ENCODE data around the gene CELF2.
"Not testable (repeated sequence)": the region's sequence is repeated elsewhere in the genome, so short reads cannot be mapped to it uniquely, and the experiment has no call there.

CELF2 gene

DNA sequence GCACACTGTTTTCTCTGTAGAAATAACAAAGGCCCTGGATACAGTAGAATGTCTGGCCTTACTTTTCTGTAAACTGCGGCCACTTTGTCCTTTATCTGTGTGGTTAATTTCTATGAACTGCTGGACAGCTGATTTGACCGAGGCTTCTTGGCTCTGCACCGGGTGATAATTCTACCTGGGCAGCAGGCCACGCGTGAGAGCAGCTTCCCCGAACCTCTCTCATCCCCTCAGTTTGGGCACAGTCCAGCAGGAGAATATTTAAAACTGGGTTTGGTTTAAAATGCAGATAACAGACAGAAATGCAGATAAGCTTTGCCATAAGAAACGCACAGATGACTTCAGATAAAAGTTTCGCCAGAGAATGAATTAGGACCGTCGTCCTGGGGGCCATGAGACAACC lies 81.0 kb downstream of the CELF2 start:
- no peak for FAIRE-seq

DNA sequence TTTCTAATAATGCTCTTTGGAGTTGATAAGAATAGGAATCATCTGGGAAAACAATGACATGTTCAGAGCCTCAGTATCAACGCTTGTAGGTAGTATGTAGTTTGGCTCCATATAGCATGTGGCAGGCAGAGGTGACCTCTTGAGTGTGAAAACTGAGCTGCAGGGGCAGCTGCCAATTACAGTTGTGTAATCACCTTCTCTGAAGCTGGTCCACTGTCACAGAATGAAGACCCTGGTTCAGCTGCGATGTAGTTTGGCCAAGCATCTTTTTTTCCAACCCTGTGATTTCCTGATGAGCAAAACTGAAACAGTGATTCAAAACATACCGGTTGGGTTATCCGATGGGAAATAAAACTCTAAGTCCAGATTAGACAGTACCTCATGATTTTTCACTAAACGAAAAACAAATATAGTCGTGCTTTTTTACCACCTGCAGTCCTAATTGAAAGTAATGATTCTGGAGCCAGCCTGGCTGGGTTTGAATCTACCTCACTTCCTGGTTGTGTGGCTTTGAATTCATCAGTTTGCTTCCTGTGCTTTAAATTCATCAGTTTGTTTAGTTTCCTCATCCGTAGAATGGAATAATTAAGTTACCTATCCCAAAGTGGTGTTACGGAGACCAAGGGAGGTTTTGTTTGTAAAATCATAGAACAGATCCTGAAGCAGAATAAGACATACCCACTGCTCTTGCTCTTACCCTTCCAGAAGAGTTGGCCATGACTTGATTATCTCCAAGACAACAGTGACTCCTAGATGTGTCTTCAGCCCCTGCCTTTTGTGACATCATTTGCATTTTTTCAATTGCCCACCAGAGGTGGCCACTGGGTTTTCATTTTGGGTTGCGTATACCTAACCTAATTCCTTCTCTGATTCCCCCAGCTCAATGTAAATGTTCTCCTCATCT lies 87.4 kb downstream of the CELF2 start:
- FAIRE-seq = no peak

DNA sequence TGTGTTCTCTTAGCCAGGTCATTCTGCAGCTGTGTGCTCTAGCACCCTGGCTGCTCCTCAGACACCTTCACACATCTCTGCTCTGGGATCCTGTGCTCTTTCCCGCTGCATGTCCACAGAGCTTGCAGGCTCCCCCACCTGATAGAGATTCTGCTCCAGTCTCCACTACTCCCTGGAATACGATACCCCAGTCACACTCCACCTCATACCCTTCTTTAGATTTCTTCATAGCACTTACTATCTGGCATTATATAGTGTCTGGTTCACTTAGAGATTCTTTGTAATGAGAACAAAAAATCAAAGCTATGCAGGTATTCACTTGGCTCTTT lies 88.0 kb downstream of the CELF2 start:
- no peak for FAIRE-seq

DNA sequence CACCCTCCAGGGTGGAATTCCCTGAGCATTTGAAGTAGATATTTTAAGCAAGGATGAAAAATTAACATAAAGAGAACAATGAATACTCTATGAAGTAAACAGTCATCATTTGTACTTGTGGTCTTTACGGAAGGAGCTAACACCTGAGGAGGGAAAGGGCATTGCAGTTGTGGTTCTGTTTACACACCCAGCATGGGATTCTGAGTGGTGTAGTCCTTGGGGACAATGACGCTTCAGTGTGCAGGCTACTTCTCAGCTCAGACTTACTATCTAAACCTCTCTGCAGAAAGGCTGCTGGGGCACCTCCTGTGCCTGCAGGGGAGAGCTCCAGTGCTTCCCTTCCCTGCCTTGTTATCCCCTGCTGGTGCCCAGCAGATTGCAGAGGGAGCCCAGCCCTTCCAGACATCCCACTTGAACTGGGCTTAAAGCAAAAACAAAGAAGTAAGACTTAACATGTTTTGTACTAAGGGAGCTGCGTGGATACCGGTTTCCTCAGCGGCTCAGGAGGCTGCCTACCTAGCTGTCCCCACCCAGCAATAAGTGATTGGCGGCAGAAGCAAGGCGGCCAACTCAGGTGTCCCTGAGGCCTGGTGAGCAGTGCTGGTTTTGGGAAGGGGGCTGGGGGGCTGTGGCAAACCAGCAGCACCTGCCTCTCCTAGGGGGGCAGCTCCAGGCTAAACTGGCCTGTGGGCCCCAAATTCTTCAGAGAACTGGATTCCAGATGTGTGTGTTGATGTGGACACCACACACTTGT lies 89.1 kb downstream of the CELF2 start:
- no peak for FAIRE-seq

DNA sequence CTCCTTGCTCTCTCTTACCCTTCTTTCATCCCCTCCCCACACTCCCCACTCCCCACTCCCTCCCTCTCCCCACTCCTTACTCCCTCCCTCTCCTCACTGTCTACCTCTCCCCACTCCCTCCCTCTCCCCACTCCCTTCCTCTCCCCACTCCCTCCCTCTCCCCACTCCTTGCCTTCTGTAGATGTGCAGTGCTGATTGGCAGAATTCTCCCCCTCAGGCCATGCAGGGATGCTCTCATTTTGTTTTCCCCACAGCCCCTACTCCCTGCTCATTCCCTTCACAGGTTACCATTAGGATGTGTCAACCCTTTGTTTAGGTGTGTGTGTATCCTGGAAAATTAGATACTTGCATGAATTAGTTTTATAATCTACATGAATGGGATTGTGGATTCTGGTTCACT lies 90.3 kb downstream of the CELF2 start:
- FAIRE-seq = no peak

DNA sequence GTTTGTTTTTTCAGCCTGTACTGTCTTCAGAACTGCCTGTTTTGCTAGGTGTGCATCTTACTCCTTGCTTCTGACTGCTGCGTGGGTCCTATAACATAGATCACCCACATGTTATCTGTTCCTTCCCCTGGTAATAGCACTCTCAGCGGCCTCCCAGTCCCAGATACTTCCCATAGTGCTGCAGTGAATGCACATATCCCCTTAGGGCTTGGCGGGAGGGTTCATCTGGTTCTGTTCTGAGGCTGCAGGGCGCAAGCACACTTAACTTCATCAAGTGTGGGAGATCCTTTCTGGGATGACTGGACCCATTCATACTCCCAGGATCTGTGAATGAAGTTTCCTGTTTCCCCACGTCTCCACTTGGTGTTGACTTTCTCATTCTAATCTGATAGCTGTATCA lies 90.7 kb downstream of the CELF2 start:
- FAIRE-seq = no peak

DNA sequence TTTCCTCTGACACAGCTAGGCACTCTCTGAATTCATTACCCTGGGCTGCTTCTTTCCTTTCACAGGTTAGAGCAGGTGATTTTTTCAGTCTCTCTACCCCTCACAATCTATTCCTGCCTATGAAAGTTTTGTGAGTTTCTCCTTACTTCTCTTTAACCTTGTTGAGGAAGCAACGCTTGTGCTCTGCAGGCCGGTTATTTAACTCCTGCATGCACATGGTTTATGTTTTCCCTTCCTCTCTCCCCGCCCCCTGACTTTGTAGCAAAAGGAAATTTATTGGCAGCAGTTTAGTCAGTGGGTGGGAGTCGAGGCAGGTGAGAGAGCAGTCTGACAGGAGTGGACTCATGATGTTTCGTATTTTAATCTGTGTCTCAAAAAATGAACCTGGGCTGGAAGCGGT lies 91.9 kb downstream of the CELF2 start:
- FAIRE-seq = no peak

DNA sequence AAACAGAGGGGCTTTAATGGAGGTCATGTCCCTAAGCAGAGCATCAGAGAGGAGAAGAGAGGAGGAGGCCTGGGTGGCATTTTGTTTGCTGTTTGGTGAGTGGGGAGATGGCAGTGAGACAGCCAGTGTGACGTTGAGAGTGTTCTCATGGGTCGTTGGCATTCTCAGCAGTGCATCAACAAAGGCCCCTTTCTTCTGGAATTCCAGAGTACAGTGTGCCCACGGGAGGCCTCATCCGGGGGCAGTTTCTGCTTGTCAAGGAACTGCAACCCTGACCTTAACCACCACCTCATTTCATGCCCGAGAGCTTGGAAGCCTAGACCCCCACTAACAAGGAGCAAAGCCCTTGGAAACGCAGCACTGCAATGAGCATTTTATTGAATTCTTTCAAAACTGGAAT lies 92.9 kb downstream of the CELF2 start:
- FAIRE-seq = no peak

DNA sequence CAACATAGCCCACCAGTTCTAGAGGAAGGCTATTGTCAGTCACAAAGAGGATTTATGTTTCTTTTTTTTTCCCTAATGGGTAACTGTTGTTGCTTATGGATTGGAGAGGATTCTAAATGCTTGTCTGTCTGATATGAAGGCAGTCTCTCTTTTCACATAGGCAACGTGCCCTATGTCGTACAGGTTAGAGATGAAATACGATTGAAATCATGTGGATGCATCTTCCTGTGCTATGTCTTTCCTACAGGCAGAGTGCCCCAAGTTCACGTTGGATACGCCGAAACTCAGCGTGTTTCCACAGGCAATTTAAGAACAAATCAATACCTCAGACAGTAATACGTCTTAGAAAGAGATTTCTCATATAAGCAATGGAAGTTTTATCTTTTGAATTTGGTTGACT lies 93.8 kb downstream of the CELF2 start:
- no peak for FAIRE-seq

DNA sequence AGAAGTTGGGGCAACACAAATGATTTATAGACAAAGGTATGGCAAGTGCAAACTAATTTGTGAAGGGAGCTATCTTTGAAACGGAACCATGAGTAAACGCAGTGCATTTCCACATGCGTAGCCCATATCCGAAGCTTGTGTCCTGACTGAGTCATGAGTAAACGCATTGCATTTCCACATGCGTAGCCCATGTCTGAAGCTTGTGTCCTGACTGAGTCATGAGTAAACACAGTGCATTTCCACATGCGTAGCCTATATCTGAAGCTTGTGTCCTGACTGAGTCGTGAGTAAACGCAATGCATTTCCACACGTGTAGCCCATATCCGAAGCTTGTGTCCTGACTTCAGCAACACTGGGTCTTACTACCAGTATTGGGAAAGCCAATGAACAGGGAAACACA lies 95.0 kb downstream of the CELF2 start:
- FAIRE-seq = no peak

DNA sequence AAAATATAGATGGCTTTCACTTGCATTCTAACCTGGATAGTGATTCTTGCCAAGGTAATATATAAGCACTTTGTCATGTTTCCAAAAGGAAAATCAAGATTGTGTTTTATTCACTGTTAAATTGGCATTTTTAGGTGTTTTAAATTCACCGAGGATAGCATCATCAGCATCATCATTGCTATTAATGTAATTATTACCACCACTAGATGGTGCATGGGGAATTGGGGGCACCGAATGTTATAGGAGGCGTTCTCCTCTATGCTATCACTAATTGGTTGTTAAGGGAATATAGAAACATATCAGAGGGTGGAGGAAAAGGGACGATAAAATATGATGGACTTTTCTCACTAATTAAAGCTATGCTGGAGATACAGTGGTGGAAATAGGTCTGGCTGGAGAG lies 95.5 kb downstream of the CELF2 start:
- FAIRE-seq = no peak

DNA sequence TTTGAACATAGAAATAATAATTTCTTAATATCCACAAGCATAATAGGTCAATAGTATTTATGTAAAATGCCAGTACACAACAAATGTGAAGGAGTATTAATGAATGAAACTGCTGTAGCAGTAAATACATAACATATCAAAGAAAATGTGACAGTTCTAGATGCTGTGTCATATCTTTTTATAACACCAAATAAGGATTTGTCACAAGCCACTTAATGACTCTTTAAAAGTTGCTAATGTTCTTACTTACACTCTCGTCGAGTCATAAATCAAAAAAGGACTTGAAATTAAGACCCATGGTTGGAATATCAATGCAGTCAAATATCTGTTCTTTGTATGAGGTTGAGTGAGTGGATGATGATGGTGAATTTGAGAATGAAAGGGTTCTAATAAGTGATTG lies 96.6 kb downstream of the CELF2 start:
- no peak for FAIRE-seq

DNA sequence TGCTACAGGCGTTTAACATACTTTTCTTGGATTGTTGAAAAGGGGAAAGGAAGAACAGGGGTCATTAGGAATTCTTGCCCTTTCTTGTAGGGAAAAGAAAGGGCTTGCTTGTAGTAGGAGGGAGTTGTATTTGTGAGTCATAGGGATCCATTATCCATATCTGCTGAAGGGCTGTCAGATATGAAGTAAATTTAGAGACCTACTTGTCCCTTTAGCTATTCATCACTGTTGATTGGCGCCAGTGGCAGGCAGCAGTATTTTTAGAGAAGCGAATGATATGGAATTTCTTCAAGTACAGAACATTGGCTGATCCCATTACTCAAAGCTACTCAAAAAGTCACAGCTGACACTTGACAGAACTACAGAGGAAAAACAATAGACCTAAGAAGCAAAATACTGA lies 97.7 kb downstream of the CELF2 start:
- no peak for FAIRE-seq

DNA sequence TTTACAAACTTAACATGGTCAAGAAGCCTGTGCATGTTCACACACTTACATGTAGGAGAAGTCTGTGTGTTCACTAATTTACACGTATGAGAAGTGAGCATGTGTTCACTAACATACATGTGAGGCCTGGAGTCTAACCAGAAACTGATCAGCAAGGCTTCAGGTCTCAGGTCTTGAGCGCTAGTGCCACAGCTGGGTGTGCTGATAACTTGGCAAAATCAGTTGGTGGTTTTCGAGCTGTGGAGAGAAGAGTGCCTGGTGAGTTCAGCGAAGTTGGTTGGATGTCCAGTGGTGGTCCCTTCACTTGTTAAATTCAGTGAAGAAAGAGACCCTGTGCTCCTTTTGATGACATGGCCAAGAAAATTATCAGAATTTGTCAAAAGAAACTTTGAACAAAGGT lies 98.7 kb downstream of the CELF2 start:
- FAIRE-seq = no peak

DNA sequence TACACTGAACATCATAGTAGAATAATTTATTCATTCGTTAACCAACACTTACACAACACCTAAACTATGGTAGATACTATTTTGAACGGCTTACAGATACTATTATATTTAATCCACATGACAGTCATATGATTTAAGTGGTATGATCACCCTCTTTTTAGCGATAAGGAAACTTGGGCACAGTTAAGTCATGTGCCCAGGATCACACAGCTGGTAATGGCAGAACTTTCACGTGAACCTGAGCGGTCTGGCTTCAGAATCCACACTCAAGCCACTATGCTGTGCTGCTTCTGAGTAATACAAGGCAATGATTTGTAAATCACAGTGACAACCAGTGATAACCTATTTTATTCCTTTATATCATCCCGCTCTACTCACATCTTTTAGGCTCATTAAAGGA lies 99.1 kb downstream of the CELF2 start:
- no peak for FAIRE-seq

DNA sequence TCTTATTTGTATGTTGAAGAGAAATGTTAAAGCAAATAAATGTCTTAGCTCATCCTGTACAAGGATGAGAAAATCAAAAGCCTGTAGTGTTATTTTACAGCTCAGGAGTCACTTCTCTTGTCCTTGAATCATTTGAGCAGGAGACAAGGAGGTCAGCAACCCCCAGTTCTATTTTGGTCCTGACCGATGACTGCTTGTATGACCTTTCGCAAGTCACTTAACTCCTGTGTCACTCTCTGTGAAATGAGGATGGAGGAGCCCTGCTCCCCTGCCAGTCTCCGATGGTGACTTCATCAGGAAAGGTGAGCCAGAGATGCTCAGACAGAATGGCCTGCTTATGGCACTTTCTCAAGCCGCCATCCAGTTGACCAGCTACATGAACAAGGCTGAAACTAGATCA lies 101.0 kb downstream of the CELF2 start:
- no peak for FAIRE-seq

DNA sequence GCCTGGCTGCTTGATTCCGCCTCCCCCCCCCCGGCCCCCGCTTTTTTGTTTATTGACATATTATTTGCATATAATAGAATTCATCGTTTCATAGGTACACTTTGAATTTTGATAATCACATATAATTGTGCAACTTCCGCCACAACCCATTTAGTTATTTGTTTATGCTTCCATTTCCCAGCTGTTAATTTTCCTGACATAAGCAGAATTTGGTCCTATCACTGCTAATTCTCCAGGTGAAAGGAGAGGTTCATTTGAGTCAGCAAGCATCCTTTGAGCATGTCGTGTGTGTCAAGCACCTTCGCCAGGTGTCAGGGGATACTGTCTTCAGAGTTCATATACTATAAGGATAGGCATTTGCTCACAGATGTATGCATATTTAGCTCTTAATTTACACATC lies 102.2 kb downstream of the CELF2 start:
- no peak for FAIRE-seq

DNA sequence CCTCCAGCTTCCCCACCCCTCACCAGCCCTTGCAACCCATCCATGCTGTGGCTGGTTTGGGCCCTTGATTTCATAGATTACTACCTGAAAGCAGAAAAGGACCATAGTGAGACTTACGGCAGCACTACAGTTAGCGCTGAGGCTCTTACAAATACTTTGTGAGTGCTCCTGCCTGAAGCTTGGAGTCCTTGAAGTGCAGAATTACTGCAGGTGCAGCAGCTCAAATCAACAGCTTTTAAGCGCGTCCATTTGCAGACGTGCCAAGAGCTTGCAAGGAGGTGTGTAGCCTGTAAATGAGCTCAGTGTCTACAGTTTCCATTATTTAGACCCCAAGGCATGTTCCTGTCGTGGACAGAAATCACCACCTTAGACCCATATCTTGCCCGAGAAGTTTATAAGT lies 103.0 kb downstream of the CELF2 start:
- FAIRE-seq = no peak

DNA sequence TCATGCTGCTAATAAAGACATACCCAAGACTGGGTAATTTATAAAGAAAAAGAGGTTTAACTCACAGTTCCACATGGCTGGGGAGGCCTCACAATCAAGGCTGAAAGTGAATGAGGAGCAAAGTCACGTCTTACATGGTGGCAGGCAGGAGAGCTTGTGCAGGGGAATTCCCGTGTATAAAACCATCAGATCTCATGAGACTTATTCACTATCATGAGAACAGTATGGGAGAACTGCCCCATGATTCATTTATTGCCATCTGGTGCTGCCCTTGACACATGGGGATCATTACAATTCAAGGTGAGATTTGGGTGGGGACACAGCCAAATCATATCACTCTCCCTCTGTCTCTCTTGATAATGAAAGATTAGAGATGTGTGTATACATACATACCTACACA lies 106.2 kb downstream of the CELF2 start:
- not testable (repeated sequence) for FAIRE-seq

DNA sequence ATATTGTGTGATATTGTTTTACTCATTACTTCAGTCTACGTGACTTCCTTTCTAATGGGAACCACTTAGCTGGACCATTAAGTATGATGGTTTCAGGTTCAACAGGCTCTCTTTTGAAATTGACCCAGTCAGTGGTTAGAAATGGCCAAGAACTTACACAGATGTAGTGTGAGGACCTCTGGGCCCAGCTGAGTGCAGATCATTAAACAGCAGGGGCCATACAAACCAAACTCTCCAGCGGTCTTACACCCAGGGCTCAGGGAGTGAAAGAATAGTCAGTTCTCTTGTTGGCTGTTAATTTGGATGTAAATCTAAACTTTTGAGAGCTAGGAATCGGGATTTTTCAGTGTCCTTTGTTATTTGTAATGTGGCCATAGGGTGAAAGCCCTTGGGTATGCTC lies 107.3 kb downstream of the CELF2 start:
- no peak for FAIRE-seq

DNA sequence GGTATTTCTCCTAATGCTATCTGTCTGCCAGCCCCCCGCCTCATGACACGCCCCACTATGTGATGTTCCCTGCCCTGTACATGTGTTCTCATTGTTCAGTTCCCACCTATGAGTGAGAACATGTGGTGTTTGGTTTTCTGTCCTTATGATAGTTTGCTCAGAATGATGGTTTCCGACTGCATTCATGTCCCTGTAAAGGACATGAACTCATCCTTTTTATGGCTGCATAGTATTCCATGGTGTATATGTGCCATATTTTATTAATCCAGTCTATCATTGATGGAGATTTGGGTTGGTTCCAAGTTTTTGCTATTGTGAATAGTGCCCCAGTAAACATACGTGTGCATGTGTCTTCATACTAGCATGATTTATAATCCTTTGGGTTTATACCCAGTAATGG lies 109.3 kb downstream of the CELF2 start:
- FAIRE-seq = not testable (repeated sequence)

DNA sequence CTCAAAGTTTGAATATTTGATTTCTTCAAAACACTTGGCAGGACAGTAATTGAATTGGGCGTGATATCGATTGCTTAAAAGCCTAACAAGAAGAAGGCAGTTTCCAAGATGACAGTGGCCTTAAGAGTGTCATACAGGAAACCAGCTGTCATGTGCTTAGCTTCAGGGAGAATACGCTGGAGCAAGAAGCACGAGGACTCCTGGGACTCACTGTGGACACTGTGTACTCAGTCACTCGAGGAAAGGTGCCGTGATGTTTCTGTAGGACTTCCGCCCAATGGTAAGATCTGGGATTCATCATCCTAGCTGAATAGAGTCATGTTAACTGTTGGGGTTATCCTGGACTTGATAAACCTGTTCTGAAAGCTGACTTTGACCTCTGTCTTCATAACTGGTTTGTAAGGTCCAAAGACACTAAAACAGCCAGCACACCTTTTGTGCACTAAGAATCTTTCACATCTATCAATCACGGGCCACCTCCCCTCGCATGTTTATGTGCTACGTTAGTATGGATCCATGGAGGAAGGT lies 113.5 kb downstream of the CELF2 start:
- FAIRE-seq = no peak

DNA sequence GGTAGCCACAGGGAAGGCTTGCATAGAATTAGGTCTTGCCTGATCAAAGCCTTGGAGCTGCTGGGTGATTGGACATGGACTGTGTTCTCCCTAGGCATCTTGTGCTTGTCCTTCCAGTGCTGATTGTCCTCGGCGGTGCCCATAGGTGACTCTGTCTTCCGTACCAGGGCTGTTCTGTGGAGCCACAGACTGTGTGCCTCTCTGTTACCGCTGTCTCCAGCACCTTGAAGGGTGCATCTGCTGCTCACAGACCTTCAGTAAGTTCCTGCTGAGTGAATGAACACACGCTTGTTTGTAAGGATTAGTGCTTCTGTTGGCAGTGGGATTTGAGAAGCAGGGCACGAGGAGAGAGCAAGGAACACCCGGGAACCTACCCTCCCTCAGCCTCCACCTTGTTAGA lies 116.7 kb downstream of the CELF2 start:
- FAIRE-seq = no peak

DNA sequence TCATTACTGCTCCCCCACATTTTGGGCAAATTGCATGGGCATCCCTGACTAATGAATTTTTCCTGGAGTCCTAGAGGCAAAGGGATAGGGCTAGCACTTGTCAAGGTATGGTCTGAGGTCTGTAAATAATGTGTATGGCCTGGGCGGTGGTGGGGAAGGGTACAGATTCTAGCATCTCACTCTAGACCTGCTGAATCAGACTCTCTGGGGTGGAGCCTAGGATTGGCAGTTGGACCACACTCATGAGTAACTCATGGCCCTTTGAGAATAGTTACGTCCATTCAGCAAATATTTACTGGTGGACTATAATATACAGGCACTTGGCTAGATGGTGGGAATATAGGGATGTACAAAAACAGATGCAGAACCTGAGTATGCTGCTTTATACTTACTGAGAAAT lies 118.0 kb downstream of the CELF2 start:
- no peak for FAIRE-seq

All from TTC549 (cell line).